Measurements from ENCODE around the gene SLC7A7.

- TF ChIP-seq POLR2AphosphoS5 (IDR thresholded peaks at IDR 0.05; ENCODE audit: low read depth, low read length) = no peak
- TF ChIP-seq TAF1 (IDR thresholded peaks at IDR 0.05; ENCODE audit: borderline replicate concordance, low read depth, low read length) = no peak
- TF ChIP-seq POLR2A (IDR thresholded peaks at IDR 0.05; ENCODE audit: low read depth, low read length) = no peak
Measured at GRCh38 chr14:22767323-22767589, 48.0 kb downstream of the SLC7A7 start.

All from GM12892 (cell line).